ENCODE data around the gene CPNE7.

The CPNE7 gene

DNA sequence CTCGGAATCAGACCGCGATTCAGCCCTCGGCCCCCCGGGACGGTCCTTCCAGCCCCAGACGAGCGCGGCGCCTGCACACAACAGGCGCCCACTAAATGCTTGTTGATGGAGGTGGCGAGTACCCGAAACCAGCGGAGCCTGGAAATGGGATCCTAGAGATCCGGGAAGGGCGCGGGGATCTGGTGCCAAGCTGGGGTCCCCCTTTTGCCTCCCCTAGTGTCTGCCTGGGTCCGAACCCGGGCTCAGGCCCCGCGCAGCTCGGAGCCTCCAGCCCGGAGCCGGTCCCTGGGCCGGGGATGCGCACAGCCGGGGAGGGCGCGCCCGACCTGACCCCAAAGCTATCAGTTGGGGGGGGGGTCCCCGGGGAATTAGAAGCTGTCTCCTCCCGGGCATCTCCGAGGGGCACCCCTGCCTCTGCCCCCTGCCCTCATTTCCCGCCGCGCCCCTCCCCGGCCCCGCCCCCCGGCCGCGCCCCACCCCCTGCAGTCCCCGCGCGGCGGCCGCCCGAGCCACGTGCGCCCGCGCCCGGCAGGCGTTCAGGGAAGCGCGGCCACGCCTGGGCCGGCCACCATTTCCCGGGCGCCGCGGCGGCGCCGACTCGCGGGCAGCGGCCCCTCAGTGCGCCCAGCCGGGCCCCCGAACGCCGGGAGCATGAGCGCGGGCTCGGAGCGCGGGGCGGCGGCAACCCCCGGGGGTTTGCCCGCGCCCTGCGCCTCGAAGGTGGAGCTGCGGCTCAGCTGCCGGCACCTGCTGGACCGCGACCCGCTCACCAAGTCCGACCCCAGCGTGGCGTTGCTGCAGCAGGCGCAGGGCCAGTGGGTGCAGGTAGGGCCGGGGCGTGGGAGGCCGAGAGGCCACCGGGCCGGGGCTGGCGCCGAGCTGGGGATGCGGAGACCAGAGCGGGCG lies at the start of gene CPNE7:
TSS of gene CPNE7 (plus strand) at position 512 of the 906 bp plus-strand sequence. CDS start at position 652, 140 bp downstream.
- no peak for DNase-seq (ENCODE audit: low read depth in 2 of 2, low spot score in 1 of 2)

DNA sequence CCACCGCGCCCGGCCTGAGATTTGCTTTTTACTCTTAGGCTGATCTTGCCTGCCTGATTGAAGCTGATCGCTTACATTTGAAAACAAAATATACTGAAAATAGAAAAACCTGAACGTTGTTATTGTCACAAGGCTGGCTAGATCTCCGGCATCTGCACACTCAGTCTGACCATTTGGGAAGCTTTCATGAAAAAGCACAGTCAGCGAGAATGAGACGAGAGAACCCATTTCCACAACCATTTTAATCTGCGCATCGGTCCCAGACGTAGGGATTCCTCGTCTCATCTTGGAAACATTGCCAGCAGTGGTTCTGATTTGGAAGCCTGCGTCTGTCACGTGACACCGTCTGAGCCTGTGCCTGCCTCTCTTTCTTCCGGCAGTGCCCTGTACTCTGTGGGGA lies 46.5 kb upstream of the CPNE7 start:
- no peak for DNase-seq (ENCODE audit: low read depth in 2 of 2, low spot score in 1 of 2)

- DNase-seq (ENCODE audit: low read depth in 2 of 2, low spot score in 1 of 2), result no peak
Observed at GRCh38 chr16:89530401-89531381, 44.9 kb upstream of the CPNE7 start.

DNA sequence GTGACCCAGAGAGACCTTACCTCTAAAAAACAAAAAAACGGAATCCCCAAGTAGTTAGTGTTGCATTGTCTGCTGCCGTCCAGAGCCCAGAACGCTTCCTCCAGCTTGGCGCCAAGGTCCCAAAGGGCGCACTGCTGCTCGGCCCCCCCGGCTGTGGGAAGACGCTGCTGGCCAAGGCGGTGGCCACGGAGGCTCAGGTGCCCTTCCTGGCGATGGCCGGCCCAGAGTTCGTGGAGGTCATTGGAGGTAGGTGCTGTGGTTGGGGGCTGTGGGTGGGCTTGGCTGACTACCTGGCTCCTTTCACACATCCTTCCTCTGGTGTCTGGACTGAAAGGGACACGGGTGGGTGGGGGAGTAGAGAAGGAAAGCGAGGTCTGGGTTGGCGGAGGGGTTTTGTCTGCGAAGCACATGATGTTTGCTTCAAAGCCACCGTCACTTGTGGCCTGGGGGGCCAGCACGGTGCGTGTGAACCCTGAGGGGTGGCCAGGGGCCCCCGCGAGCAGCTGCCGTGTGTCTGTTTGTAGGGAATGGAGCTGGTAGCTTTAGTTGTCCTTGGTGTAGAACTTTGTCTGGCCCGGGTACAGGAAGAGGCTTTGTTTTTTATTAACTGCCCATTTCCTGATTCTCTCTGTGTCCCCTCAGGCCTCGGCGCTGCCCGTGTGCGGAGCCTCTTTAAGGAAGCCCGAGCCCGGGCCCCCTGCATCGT lies 43.6 kb upstream of the CPNE7 start:
- DNase-seq (ENCODE audit: low read depth in 2 of 2, low spot score in 1 of 2), result no peak

DNA sequence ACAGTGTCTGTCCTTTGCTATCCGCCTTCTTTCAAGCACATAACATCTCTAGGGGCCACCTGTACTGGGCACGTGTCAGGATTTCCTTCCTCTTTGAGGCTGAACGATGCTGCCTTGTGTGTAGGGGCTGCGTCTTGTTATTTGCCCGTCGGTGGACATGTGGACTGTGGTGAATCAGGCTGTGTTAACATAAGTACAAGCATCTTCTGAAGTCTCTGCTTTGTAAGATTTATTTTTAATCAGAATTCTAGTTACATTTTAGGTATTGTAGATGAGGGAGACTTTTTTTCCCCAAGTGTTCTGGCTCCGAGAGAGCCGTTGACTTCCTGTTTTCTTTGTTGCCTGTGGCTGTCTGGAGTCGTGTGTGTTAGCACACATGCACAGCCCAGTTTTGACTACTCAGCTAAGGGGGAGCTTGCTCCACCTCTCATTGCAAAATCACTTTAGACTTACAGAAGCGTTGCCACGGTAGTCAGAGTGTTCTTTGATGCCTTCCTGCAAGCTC lies 41.3 kb upstream of the CPNE7 start:
- DNase-seq (ENCODE audit: low read depth in 2 of 2, low spot score in 1 of 2), result no peak

DNA sequence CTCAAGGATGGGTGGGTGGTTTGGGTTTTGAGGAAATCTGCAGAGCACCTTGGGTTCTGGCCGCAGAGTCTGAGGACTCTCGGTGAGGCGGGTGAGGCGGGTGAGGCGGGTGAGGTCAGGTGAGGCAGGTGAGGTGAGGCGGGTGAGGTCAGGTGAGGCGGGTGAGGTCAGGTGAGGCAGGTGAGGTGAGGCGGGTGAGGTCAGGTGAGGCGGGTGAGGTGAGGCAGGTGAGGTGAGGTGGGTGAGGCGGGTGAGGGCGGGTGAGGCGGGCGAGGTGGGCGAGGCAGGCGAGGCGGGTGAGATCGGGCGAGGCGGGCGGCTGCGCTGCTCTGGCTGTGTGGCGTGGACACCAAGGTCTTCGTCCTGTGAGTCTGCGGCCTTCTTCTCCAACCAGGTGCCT lies 39.2 kb upstream of the CPNE7 start:
- DNase-seq (ENCODE audit: low read depth in 2 of 2, low spot score in 1 of 2), result no peak

GRCh38 chr16:89536886-89537548 lies 38.5 kb upstream of the CPNE7 start:
- DNase-seq (ENCODE audit: low read depth in 2 of 2, low spot score in 1 of 2), result no peak

DNA sequence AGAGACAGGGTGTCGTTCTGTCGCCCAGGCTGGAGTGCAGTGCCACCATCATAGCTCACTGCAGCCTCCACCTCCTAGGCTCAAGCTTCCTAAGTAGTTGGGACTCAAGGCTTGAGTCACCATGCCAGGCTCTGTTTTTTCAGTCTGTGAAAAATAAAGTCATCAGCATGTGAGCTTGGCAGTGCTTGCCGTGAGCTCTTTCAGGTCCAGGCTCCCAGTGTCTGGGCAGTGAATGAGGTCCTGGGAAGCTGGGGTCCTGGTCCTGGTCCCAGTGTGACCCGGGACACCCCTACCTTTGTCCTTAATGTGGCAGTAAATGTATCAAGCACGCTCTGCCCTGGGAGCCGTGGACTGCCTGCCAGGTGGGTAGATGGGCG lies 38.0 kb upstream of the CPNE7 start:
- no peak for DNase-seq (ENCODE audit: low read depth in 2 of 2, low spot score in 1 of 2)

GRCh38 chr16:89538286-89538685 lies 37.3 kb upstream of the CPNE7 start:
- DNase-seq (ENCODE audit: low read depth in 2 of 2, low spot score in 1 of 2), result no peak

DNA sequence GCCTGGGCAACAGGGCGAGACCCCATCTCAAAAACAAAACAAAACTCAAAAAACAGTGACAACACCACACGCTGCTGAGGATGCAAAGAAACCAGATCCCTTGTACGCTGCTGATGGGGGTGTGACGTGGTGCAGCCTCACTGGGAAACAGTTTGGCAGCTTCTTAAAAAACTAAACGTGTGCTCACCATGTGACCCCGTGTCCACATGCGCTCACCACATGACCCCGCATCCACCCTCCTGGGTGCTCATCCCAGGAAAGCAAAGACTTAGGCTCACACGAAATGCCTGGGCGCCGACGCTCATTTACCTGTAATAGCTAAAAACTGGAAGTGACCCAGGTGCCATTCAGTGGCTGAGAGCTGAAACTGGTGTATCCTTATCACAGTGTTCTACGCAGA lies 35.0 kb upstream of the CPNE7 start:
- no peak for DNase-seq (ENCODE audit: low read depth in 2 of 2, low spot score in 1 of 2)

GRCh38 chr16:89541792-89542191 lies 33.8 kb upstream of the CPNE7 start:
- DNase-seq (ENCODE audit: low read depth in 2 of 2, low spot score in 1 of 2), result no peak

DNA sequence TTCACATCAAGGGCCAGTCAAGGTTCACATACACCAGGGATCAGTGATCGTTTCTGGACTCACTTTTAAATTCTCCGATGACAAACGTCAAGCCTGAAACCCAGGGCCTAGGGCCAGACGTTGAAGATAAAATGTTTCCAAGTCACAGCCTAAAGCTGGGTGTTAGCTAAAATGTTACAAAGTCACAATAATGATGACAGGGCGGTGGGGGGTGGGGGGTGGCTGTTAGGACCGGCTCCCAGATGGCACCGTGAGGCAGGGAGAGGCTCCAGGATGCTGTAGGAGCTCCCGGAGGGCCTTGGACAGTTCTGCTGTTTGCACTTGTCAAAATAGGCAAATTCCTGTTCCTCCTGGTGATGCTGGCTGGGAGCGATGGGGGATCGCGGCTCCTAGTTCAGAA lies 31.4 kb upstream of the CPNE7 start:
- DNase-seq (ENCODE audit: low read depth in 2 of 2, low spot score in 1 of 2), result no peak

DNA sequence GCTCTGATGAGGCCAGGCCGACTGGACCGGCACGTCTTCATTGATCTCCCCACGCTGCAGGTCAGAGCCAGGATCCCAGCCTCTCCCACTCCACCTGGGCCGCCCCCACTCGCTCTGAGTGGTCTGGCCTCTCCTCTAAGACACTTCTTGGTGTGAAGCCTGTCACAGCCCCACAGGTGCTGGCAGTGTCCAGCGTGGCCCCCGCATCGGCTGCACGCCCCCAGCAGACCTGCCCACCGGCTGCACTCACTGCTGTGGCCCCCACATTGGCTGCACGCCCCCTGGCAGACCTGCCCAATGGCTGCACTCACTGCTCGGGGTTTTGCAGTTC lies 30.9 kb upstream of the CPNE7 start:
- no peak for DNase-seq (ENCODE audit: low read depth in 2 of 2, low spot score in 1 of 2)

DNA sequence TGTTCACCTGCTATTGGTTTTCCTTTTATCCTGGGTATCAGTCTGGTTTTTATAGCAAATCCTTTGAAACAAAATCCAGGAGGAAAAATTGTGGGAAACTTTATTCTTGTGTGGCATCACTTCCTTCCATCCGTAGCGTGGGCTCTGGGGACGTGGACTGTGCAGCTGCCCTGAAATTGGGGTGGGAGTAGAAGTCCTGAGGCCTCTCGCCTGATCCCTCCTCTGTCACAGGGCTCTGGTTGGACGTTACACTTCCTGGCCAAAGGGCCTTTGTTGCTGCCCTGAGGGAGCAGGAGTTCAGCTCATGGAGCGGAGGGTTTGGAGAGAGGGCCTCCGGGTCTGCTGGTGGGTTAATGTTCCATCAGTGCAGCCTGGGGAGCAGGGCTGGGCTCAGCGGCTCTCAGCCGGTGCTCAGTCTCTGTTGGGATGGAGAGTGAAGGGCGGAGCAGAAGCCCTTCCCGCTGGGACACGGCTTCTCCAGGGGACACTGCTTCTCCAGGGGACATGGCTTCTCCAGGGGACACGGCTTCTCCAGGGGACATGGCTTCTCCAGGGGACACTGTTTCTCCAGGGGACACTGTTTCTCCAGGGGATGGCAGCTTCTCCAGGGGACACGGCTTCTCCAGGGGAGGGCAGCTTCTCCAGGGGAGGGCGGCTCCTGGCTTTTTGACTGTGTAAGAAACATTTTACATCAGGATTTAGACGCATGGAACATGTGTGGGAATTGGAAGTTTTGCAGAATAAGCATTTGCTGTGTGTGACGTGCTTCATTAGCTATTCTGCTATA lies 30.3 kb upstream of the CPNE7 start:
- DNase-seq (ENCODE audit: low read depth in 2 of 2, low spot score in 1 of 2), result no peak

- DNase-seq (ENCODE audit: low read depth in 2 of 2, low spot score in 1 of 2), result no peak
Observed at GRCh38 chr16:89545831-89546574, 29.6 kb upstream of the CPNE7 start.

GRCh38 chr16:89546781-89547180 lies 28.8 kb upstream of the CPNE7 start:
- no peak for DNase-seq (ENCODE audit: low read depth in 2 of 2, low spot score in 1 of 2)

GRCh38 chr16:89547291-89547690 lies 28.3 kb upstream of the CPNE7 start:
- no peak for DNase-seq (ENCODE audit: low read depth in 2 of 2, low spot score in 1 of 2)

- no peak for DNase-seq (ENCODE audit: low read depth in 2 of 2, low spot score in 1 of 2)
Observed at GRCh38 chr16:89547860-89548259, 27.7 kb upstream of the CPNE7 start.

- no peak for DNase-seq (ENCODE audit: low read depth in 2 of 2, low spot score in 1 of 2)
Observed at GRCh38 chr16:89548344-89549006, 27.1 kb upstream of the CPNE7 start.
